CD4-positive, alpha-beta T cell treated with Interferon alpha-2 for 1 hour (primary cell): Measurements from ENCODE around the gene SECTM1.

ENCODE experiments used
- DNase-seq, 2 donors: peaks; one replicate each; pipeline ENCODE4 v3.0.0-alpha.2; 2020 to 2022

Gene SECTM1

GRCh38 chr17:82327289-82327688 is 6.3 kb downstream of the SECTM1 start:
- DNase-seq: no peak

GRCh38 chr17:82325286-82326180 is 8.0 kb downstream of the SECTM1 start:
- DNase-seq: no peak

GRCh38 chr17:82324566-82325285 is 8.8 kb downstream of the SECTM1 start:
- DNase-seq: no peak

- DNase-seq: no peak
These were observed 9.9 kb downstream of the SECTM1 start for GRCh38 chr17:82323514-82324234.

GRCh38 chr17:82322526-82323453 is 10.8 kb downstream of the SECTM1 start:
- no peak for DNase-seq

GRCh38 chr17:82321947-82322466 is 11.6 kb downstream of the SECTM1 start:
- no peak for DNase-seq

GRCh38 chr17:82320956-82321927 is 12.3 kb downstream of the SECTM1 start:
- DNase-seq: peak; percentile 79 to 88

GRCh38 chr17:82320140-82320840 is 13.3 kb downstream of the SECTM1 start:
- DNase-seq: no peak

- no peak for DNase-seq
These were observed 13.9 kb downstream of the SECTM1 start for GRCh38 chr17:82319619-82320062.

- DNase-seq: no peak
These were observed 14.6 kb downstream of the SECTM1 start for GRCh38 chr17:82318772-82319606.

GRCh38 chr17:82318169-82318498 is 15.4 kb downstream of the SECTM1 start:
- DNase-seq: no peak

GRCh38 chr17:82317394-82318168 is 16.0 kb downstream of the SECTM1 start, which contains the start of gene CD7:
Gene CD7, minus strand, starts transcription at chr17:82317608. Its CDS starts 113 bp downstream, at chr17:82317495.
- peak; percentile 71 to 76 for DNase-seq

GRCh38 chr17:82316651-82317393 is 16.7 kb downstream of the SECTM1 start:
- peak in 1 of 2 donors; percentile 25 for DNase-seq

- DNase-seq: peak; percentile 32 to 57
These were observed 17.7 kb downstream of the SECTM1 start for GRCh38 chr17:82315703-82316358.

- no peak for DNase-seq
These were observed 18.6 kb downstream of the SECTM1 start for GRCh38 chr17:82314727-82315605.
